Measurements from ENCODE around the gene TDRD6.
"Not testable (repeated sequence)": the region's sequence is repeated elsewhere in the genome, so short reads cannot be mapped to it uniquely, and the experiment has no call there.

Gene TDRD6

GRCh38 chr6:46744159-46744725, 56.6 kb downstream of the TDRD6 start:
- not testable (repeated sequence) for DNase-seq (ENCODE audit: low spot score)

- DNase-seq (ENCODE audit: low spot score): no peak
These were observed 58.3 kb downstream of the TDRD6 start for GRCh38 chr6:46745973-46746372.

DNA sequence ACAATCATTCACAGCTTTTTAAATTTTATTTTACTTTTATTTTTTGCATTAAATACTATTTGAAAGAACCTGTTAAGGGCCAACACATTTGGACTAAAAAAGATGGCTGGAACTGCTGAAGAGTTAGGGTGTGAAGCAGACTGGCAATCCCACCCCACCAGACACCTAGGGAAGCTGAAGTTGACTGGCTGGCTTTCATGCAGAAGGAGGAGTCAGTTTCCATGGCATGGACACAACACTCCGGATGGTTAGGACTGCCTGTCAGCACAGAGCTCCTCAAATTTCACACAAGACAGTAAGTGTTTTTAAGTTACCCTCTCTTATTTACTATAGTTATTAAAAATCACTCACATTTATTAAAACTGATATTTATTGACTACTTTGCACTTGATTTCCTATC, 59.0 kb downstream of the TDRD6 start, which contains the start of gene ANKRD66:
ANKRD66 (plus strand) TSS at position 238 of the 400 bp plus-strand sequence. CDS start 5,016 bp downstream, outside the sequence.
- no peak for DNase-seq (ENCODE audit: low spot score)

DNA sequence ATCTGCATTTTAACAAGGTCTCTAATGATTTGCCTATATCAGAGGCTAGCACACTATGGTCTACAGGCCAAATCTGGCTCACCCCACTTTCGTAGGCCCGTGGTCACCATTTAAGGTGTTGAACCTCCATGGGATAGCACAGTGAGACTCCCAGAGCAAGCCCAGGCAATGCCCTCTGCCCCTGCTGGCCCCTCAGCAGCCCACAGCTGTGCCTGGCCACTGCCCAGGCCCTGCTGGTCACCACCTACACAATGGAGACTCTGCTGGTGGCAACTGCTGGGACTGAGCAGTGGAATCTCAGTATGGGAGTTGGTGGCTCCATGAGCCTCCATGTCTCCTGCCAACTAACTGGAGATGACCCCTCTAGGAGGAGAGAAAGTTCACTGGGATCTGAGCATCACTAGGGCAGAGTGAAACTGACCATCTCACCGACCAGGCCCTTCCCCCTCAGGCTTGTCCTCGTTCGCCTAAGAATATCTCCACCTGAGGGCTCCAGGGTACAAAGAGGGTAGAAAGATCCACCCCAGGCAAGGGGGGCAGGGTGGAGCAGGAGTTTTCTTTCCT, 61.3 kb downstream of the TDRD6 start:
- DNase-seq (ENCODE audit: low spot score): no peak

DNA sequence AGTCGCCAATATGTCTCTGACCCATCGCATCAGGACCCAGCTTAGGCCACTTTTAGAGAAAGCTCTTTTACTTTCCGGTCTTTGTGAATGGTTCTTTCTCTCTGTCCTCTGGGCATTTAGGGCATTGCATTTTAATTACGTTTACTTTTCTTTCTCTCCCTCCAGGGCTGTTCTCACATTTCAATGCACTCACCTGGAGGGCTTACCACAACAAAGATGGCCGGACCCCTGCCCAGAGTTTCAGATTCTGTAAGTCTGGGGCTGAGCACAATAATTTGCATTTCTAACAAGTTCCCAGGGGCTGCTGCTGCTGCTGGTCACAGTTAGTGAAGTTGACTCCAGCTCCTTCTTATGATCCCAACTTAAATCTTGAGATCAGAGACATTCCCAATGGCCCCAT, 62.0 kb downstream of the TDRD6 start:
- DNase-seq (ENCODE audit: low spot score): no peak

GRCh38 chr6:46751658-46752057, 64.0 kb downstream of the TDRD6 start:
- DNase-seq (ENCODE audit: low spot score): no peak

All from COLO829 (cell line).